ENCODE results near the gene MCM9. TPM values are rescaled to one million over a fixed set of nuclear protein-coding genes. Genes with fewer than 3 reads are reported as not detected.
"Not testable (repeated sequence)": the region's sequence is repeated elsewhere in the genome, so short reads cannot be mapped to it uniquely, and the experiment has no call there.

The MCM9 gene
- total RNA-seq, 1 donor from 2014 or later: 6.8 TPM

DNA sequence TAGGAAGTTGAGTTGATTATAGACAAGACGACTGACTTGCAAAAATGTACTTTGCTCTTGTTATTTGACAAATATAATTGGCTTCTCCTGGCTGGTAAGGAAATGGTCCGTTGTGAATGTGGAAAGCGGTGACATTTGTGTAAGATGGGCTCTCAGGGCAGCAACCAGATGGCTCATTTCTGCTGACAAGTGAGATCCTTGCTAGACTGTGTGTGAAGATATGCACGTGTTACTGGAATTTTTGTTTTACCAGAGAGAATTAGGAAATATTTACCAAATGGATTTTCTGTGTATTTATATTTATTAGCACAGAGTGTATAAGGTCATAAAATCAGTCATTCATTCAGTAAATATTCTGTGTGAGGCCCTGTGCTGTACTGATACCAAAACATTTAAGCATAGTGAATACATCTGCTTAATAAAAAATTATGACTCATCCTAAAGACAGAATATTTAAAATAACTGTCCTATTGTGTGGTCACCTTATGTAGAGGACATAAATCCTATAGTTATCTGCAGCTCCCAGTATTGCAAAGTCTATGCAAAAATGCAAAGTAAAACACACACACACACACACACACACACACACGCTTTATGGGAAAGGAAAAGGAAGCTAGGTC, 150.9 kb downstream of the MCM9 start:
- no peak for DNase-seq (ENCODE audit: low spot score)
- intact Hi-C loops (cut with DNase I): no loop called here

DNA sequence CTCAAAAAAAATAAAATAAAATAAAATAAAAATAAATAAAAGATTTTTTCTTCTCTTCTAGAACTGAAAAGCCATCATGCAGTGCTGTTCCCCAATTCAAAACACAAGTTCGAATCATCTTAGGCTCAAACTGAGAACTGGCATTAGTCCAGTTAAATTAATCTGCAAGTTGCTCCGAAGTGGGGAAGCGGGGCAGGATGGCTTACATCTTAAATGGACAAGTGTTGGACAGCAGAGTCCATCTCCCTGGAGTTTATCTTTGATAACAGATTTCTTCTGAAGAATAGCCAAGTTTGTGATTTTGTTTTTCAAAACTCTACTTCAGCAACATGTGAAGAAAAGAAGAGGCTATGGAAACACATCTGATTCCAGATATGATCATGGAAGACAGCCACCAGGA, 152.3 kb downstream of the MCM9 start:
- no peak for DNase-seq (ENCODE audit: low spot score)
- intact Hi-C loops (cut with DNase I): no loop called here

DNA sequence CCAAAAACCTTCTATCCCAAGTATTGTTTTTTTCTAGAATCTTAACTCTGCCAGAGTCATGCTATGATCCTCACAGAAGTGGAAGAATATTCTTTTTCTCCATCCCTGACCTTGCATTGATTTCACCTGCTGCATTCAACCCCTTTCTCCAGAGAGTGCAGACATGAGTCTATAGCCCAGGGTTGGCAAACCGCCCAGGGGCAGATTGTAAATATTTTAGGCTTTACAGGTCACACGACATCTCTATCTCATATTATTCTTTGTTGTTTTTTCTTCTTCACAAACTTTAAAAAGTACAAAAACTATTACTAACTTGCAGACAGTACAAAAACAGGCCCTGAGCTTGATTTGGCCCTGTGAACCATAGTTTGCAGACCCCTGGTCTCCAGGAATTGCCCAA, 153.1 kb downstream of the MCM9 start:
- DNase-seq (ENCODE audit: low spot score): no peak
- intact Hi-C loops (cut with DNase I): no loop called here

DNA sequence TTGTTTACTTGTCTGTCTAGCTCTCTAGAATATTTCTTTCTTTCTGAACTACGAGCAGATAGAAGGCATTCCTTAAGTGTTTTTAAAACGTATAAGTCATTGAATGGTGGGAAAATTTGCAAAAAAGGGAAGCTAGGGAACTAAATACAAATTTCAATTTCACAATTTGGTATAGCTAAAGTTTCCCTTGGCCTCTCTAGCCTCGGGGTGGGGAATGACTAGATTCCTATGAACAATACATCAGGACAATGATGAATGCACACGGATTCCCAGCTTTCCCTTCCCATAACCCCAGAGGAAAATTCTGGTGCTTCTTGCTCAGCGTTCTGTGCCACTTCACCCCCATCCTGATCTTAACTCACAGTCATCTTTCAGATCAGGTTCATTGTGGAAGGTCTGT, 154.3 kb downstream of the MCM9 start:
- no peak for DNase-seq (ENCODE audit: low spot score)
- intact Hi-C loops (cut with DNase I): no loop called here

DNA sequence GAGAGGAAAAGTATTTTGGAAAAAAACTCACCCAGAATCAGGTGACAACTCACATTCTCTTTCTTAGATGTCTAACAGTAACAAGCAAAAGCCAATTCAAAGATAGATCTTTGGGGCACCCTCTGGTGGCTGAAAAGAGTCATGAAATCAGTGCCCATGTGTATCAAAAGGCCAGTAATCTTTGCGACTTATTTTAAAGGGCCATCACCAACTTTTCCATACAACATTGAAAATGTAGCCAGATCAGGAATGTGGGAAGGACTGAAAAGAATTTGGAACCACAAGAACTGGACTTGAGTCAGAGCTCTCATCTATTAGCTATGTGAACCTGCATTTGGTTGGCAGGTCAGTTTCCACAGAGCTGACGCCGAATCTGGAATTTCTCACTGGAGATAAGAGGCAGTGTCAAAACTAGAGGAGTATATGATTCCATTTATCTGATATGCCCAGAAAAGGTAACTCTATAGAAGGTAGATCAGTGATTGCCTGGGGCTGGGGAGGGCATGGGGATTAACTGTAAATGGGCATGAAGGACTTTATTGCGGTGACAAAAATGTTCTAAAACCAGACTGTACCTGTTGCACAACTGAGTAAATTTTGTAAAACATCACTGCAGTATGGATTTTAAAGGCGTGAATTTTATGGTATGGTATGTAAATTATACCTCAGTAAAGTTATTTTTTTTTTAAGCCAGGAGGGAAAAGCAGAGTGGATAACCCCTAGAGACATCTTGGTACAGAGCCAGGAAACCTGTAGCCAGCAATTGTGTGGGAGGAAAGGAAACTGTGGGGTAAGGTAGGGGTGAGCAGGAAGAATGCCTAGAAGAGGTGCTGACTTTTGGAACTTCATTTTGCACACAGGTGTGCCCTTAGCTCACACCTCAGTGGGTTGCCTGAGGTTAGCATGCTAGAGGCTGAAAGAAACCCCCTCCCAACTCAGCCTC, 158.1 kb downstream of the MCM9 start:
- intact Hi-C loops (cut with DNase I): loop anchor here (5.0 to 10.0 kb wide), 2 partner anchors 125 to 192 kb away; partner anchors contain the start of gene CEP85L
- no peak for DNase-seq (ENCODE audit: low spot score)

DNA sequence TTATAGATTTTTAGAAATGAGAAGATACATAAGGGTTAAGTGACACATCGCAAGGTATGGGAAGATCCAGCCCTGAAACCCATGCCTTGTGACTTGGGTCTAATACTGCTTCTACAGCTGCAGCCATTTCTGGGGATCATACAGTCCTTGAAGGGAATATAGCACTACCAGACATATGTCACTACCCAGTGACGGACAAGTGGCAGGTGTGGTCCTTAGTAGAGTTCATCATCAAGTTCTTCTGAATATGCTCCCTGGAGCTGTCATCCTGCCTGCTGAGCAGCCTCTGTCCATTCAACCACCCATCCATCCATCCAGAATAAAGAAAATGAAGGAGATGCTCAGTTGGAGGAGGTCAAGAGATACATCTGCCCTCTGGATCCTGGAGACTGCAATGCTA, 159.6 kb downstream of the MCM9 start:
- intact Hi-C loops (cut with DNase I): loop anchor here (5.0 to 10.0 kb wide), 2 partner anchors 123 to 191 kb away; partner anchors contain the start of gene CEP85L
- DNase-seq (ENCODE audit: low spot score): no peak

DNA sequence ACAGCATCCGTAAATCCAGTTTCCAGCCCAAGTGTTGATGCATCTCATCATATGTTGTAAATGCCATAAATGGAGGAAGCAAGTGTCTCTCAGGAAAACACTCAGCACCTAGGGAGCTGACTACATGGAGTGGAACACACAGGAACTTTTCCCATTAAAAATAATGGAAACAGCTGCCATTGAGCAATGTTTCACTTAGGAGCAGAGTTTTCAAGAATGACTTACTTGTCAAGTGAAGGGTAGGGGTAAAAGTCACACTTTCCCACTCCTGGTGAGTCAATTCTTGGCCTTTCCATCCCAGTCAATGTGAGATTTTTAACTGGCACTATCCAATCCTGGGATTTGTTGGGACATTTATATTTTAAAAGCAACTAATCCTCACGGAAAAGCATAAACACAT, 160.4 kb downstream of the MCM9 start:
- no peak for DNase-seq (ENCODE audit: low spot score)
- intact Hi-C loops (cut with DNase I): loop anchor here (10.0 kb wide), 1 partner anchor 190 kb away; no protein-coding TSS in a partner anchor

DNA sequence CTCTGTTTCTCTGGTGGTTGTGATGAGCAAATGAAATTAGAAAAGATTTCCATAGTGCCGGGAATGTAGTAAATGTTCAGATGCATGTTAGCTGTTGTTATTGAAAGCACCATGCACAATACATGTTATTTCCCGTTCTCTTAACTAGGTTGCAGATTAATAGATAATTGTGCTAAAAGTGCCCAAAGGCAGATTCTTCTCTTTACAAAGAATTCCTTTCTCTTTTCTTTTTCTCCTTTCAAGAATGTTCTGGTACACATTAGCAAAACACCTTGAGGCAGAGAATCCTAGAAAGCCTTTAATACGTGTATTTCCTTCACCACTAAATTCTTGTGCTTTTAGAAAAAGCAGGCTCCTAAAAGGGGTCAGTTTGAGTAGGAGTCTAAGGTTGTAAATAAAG, 162.1 kb downstream of the MCM9 start:
- intact Hi-C loops (cut with DNase I): loop anchor here (10.0 kb wide), 1 partner anchor 188 kb away; no protein-coding TSS in a partner anchor
- DNase-seq (ENCODE audit: low spot score): no peak

DNA sequence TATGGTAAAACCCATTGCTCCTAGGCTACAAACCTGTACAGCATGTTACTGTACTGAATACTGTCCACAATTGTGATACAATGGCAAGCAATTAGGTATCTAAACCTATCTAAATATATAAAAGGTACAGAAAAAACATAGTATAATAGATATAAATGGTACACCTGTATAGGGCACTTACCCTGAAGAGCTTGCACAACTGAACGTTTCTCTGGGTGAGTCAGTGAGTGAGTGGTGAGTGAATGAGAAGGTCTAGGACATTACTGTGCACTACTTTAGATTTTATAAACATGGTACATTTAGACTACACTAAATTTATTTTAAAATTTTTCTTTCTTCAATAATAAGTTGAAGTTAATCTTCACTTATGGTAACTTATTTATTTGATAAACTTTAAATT, 163.7 kb downstream of the MCM9 start:
- intact Hi-C loops (cut with DNase I): loop anchor here (10.0 kb wide), 1 partner anchor 186 kb away; no protein-coding TSS in a partner anchor
- DNase-seq (ENCODE audit: low spot score): no peak

DNA sequence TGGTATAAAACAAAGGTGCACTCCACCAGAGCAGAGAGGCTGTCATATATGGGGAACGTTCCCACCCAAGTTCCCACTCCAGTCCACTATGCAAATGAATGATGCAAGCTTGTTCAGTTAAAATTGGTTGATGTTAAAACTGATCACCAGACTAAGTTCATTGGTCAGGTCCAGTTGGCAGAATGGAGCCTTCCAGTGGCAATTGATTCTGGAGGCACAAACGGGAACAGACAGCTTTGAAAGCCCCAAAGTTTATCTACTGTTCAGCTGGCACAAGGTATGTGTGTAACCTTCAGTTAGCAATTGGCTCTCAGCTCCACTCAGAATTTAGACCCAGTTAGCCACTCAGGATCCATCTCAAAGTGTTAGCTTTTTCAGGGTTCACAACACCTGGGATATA, 164.1 kb downstream of the MCM9 start:
- intact Hi-C loops (cut with DNase I): loop anchor here (10.0 kb wide), 1 partner anchor 186 kb away; no protein-coding TSS in a partner anchor
- DNase-seq (ENCODE audit: low spot score): no peak

DNA sequence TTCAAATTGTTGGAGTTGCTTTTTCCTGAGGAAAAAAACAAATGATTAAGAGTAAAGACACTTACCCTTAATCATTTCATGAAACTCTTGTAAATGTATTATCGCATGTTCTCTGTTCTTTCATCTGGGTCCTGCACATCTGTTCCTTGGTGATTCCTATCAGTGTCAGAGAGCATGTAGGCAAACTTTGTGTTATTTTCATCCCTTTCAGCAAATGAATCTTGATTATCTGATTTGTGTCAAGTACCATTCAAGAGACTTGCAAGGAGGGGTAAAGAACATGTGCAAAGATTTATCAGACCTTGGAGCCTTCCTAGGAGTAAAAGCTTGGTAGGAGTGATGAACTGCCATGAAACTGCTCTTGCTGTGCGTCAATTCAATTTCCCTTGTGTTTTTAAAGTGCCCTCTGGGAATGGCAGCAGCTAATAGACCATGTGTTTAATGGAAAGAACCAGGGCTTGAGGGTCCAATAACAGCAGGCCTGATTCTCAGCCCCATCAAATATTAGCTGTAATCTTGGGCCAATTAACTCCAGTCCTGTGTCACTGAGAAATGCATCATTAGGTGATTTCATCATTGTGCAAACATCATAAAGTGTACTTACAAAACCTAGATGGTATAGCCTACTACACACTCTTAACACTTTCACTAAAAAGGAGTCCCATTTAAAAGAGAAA, 164.7 kb downstream of the MCM9 start:
- DNase-seq (ENCODE audit: low spot score): no peak
- intact Hi-C loops (cut with DNase I): loop anchor here (10.0 kb wide), 1 partner anchor 185 kb away; no protein-coding TSS in a partner anchor

DNA sequence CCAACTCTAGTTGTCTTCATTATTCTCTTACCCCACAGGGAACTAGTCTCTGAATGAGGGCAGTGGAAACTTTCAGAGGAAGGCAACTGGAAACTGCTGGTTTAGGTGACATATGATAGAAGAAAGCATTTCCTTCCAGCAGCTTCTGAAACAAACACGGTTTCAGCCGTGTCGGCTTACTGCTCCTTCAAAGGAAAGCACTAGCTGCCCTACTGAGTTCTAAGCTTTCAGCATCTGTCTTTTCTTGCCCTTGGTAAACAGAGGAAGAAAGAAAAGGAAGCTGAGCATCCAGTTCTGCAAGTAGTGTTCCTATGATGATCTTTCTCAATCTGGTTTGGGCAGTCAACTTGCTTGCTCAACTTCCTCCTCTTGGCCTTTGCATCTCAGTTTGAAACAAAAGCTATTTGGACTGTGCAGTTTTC, 166.0 kb downstream of the MCM9 start:
- intact Hi-C loops (cut with DNase I): no loop called here
- no peak for DNase-seq (ENCODE audit: low spot score)

DNA sequence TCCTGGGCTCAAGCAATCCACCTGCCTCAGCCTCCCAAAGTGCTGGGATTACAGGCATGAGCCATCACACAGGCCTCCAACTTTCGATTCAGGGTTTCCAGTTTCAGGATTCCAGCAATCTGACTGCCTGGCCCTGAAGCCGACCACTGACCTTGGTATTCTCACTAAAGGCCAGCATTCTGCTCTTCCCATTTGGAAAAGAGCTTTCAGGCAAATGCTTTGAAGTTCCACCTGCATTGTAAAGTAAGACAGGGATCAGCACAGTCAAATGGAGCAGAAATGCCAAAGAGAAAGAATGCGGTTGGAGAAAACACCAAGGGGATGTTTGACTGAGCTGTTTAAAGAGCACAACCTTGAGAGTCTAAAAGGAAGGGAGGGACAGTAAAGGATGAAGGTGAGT, 166.5 kb downstream of the MCM9 start:
- intact Hi-C loops (cut with DNase I): no loop called here
- no peak for DNase-seq (ENCODE audit: low spot score)

DNA sequence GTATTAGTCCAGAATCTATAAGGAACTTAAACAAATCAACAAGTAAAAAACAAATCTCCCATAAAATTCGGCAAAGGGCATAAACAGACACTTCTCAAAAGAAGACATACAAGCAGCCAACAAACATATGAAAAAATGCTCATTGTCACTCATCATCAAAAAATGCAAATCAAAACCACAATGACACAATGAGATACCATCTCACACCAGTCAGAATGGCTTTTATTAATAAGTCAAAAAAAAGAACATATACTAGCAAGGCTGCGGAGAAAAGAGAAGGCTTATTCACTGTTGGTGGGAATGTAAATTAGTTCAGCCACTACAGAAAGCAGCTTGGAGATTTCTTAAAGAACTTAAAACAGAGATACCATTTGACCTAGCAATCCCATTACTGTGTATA, 169.6 kb downstream of the MCM9 start:
- intact Hi-C loops (cut with DNase I): not testable (repeated sequence)

DNA sequence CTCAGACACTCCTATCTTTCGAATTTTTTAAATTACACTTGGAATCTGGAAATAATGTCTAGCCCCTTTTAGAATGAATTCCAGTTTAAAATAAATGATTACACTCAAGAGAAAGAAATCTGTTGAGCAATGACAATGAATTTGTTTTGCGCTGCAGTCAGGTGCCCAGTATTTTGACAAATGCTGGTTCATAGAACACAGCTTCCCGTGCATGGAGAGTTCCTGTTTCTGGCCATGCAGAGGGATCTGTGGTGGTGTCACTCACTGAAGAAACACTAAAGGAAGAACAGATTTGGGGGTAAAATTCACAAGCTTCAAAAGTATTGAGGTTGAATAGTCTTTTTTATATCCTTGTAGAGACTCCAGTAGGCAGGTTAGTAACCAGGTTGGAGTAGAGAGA, 170.2 kb downstream of the MCM9 start:
- DNase-seq (ENCODE audit: low spot score): peak; percentile 79
- intact Hi-C loops (cut with DNase I): no loop called here

More for the DNA sequence above, 169.6 kb downstream of the MCM9 start:
- not testable (repeated sequence) for DNase-seq (ENCODE audit: low spot score)

Other genes starting within 250 kb of the MCM9 start
- gene ASF1A, start 41.0 kb downstream of the MCM9 start, total RNA-seq: 18.8 TPM
- gene FAM184A, start 143.5 kb upstream of the MCM9 start, total RNA-seq: 0.40 TPM